ENCODE data around the gene IKZF2.

Gene IKZF2

DNA sequence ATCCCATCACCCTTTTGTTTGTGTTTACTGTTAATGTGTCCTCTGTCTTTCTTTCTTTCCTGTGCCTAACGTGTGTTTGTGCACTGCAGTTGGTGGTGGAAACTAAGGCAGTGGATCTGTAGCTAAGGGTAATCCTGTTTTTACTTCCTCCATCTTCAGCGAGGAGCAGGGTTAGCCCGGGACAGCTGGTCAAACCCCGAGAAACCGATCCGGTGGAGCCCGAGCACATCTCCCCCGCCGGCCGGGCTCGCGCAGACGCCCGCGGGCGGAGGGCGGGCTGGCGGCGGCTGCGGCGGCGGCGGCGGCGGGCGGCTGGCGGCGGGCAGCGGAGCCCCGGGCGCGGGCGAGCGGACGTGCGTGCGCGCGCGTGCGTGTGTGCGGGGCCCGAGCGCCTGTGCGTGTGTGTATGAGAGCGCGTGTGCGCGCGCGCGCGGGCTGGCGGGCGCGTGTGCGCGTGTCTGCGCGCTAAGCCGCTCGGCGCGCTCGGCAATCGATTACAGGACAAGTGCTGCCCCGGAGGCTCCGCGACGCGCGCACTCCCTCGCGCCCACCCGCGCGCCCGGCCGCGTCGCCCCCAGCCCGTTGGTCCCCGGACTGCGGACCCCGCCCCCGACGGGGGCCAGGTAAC lies at the start of gene IKZF2:
IKZF2 (minus strand) TSS at position 176 of the 628 bp plus-strand sequence. CDS start 2,983 bp downstream, outside the sequence.
- TF ChIP-seq, protein P1, sequence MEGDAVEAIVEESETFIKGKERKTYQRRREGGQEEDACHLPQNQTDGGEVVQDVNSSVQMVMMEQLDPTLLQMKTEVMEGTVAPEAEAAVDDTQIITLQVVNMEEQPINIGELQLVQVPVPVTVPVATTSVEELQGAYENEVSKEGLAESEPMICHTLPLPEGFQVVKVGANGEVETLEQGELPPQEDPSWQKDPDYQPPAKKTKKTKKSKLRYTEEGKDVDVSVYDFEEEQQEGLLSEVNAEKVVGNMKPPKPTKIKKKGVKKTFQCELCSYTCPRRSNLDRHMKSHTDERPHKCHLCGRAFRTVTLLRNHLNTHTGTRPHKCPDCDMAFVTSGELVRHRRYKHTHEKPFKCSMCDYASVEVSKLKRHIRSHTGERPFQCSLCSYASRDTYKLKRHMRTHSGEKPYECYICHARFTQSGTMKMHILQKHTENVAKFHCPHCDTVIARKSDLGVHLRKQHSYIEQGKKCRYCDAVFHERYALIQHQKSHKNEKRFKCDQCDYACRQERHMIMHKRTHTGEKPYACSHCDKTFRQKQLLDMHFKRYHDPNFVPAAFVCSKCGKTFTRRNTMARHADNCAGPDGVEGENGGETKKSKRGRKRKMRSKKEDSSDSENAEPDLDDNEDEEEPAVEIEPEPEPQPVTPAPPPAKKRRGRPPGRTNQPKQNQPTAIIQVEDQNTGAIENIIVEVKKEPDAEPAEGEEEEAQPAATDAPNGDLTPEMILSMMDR (IDR thresholded peaks at IDR 0.05; ENCODE audit: poor library complexity, severe bottlenecking) = no peak
- Histone ChIP-seq H3K9me3 (ENCODE audit: severe bottlenecking) (no peaks in the 10 kb centered on the region), H3K4me3 (ENCODE audit: severe bottlenecking) (peak within 1 kb of the TSS; percentile 84), H3K4me1 (ENCODE audit: insufficient read depth, poor library complexity, severe bottlenecking) (peaks cover 28% of the 10 kb centered on the region), H3K27me3 (ENCODE audit: insufficient read depth, poor library complexity, severe bottlenecking) (no peaks in the 10 kb centered on the region), H3K36me3 (ENCODE audit: low read depth) (peaks cover 15% of the 10 kb centered on the region), H3K27ac (ENCODE audit: poor library complexity, severe bottlenecking) (peak within 1 kb of the TSS; percentile 84)
- ATAC-seq (ENCODE audit: low read depth) = peak; percentile 66
- peak; percentile 76 for DNase-seq (ENCODE audit: low spot score)

DNA sequence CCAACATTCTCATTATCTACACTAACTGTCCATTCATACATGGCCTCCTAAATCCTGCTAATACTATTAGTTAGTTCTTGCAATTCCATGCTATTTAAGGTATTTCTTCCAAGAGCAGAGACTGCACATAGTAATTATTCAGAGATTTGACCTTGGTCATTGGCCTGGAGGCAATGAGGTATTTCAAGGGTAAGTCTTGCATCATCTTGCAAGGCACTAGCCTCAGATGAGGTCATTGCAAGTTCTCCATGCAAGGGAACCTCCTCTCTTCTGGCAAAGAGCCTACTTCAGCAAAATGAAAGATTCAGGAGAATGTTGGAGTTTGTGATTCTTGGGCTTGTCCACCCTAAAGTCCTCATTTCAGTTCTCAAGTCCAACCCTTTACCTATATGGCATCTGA lies 48.5 kb upstream of the IKZF2 start:
- no peaks in the 10 kb centered on the region for H3K36me3 ChIP-seq (ENCODE audit: low read depth)
- H3K4me1 ChIP-seq (ENCODE audit: insufficient read depth, poor library complexity, severe bottlenecking) = no peaks in the 10 kb centered on the region
- no peak overlapping the region for H3K27ac ChIP-seq (ENCODE audit: poor library complexity, severe bottlenecking)
- H3K4me3 ChIP-seq (ENCODE audit: severe bottlenecking) = no peak overlapping the region
- no peaks in the 10 kb centered on the region for H3K27me3 ChIP-seq (ENCODE audit: insufficient read depth, poor library complexity, severe bottlenecking)
- H3K9me3 ChIP-seq (ENCODE audit: severe bottlenecking) = no peaks in the 10 kb centered on the region
- TF ChIP-seq, protein P1 (IDR thresholded peaks at IDR 0.05; ENCODE audit: poor library complexity, severe bottlenecking) = no peak
- no peak for DNase-seq (ENCODE audit: low spot score)
- no peak for ATAC-seq (ENCODE audit: low read depth)

DNA sequence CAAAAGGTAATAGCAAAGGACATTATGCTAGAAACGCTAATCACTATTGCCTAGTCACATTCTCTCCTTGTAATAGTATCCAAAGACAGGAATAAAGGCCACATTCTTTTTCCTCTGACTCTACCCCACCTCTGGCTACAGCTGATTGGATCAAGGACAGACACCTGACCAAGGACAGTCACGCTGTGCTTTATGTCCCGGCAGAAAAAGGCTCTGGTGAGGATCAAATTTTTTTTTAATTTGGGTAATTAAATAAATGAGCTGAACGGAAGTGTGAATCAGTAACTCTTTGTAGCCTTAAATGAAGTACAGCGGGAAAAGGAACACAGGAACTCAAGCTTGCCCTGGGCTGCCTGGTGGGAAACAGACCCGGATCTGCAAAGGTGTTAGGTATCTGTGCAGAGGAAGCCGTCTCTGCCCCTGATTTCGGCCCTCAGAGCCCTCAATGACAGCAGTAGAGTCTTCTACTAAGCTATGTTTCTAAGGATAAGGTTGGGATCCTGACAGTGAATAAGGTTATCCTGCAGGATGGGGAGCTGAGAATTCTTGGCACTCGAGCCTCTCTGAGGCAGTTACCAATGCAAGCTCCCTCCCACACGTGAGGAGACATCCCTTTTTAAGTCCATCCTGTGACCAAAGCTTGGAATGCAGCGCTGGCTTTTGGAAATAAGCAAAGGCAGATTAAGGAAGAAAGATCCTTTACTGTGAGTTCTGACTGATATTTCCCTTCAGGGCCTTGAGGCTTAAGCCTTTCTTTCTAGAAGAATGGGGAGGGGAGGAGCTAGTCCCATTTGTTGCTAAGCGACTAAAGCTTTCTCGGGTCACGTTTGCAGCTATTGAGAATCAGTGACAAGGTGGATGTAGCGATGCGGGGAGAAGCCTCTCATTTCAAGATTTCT lies 37.8 kb upstream of the IKZF2 start:
- ATAC-seq (ENCODE audit: low read depth) (no peak; the same call in 2 of the 3 replicates), DNase-seq (ENCODE audit: low spot score) (no peak)
- H3K4me1 ChIP-seq (ENCODE audit: insufficient read depth, poor library complexity, severe bottlenecking) = peaks cover 11% of the 10 kb centered on the region
- H3K9me3 ChIP-seq (ENCODE audit: severe bottlenecking) = no peaks in the 10 kb centered on the region
- H3K36me3 ChIP-seq (ENCODE audit: low read depth) = no peaks in the 10 kb centered on the region
- TF ChIP-seq, protein P1 (IDR thresholded peaks at IDR 0.05; ENCODE audit: poor library complexity, severe bottlenecking) = no peak
- H3K4me3 ChIP-seq (ENCODE audit: severe bottlenecking) = no peak overlapping the region
- H3K27me3 ChIP-seq (ENCODE audit: insufficient read depth, poor library complexity, severe bottlenecking) = no peaks in the 10 kb centered on the region
- H3K27ac ChIP-seq (ENCODE audit: poor library complexity, severe bottlenecking) = no peak overlapping the region

DNA sequence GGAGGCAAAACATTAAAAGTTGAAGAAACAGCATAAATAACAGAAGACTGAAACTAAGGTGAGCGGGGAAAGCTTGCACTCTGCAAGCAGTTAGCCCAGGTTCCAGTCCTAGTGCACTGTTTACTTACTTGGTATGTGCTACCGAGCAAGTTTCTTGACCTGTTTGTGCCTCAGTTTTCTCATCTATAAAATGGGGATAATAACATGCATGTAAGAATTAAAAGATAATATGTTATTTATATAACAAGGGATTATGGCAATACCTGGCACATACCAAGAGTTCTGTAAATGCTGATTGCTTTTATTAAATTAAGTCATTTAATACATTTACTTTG lies 37.1 kb upstream of the IKZF2 start:
- ATAC-seq (ENCODE audit: low read depth) = no peak
- Histone ChIP-seq H3K4me3 (ENCODE audit: severe bottlenecking) (no peak overlapping the region), H3K27ac (ENCODE audit: poor library complexity, severe bottlenecking) (no peak overlapping the region)

More for the DNA sequence above, 37.1 kb upstream of the IKZF2 start:
- no peaks in the 10 kb centered on the region for H3K27me3 ChIP-seq (ENCODE audit: insufficient read depth, poor library complexity, severe bottlenecking)
- no peaks in the 10 kb centered on the region for H3K9me3 ChIP-seq (ENCODE audit: severe bottlenecking)
- peaks cover 11% of the 10 kb centered on the region for H3K4me1 ChIP-seq (ENCODE audit: insufficient read depth, poor library complexity, severe bottlenecking)
- DNase-seq (ENCODE audit: low spot score) = no peak
- TF ChIP-seq, protein P1 (IDR thresholded peaks at IDR 0.05; ENCODE audit: poor library complexity, severe bottlenecking) = no peak
- no peaks in the 10 kb centered on the region for H3K36me3 ChIP-seq (ENCODE audit: low read depth)
